Breast epithelium (tissue), 3 donors: Measurements from ENCODE around the gene EDEM1.

Source experiments
- POLR2A ChIP-seq: fragments of 450-650 bp; IDR thresholded peaks from one replicate; pipeline ENCODE4 v1.6.1; 2016; ENCODE audit warnings: antibody characterized with exemption, mild to moderate bottlenecking, moderate library complexity
- TF ChIP-seq, protein P1 (sequence below), 3 donors: fragments of 450-650 bp; IDR thresholded peaks; one replicate each; pipeline ENCODE4 v1.5.1; 2016 to 2017; ENCODE audit warnings: antibody characterized with exemption in 3 of 3, mild to moderate bottlenecking in 3 of 3, moderate library complexity in 3 of 3

DNA sequence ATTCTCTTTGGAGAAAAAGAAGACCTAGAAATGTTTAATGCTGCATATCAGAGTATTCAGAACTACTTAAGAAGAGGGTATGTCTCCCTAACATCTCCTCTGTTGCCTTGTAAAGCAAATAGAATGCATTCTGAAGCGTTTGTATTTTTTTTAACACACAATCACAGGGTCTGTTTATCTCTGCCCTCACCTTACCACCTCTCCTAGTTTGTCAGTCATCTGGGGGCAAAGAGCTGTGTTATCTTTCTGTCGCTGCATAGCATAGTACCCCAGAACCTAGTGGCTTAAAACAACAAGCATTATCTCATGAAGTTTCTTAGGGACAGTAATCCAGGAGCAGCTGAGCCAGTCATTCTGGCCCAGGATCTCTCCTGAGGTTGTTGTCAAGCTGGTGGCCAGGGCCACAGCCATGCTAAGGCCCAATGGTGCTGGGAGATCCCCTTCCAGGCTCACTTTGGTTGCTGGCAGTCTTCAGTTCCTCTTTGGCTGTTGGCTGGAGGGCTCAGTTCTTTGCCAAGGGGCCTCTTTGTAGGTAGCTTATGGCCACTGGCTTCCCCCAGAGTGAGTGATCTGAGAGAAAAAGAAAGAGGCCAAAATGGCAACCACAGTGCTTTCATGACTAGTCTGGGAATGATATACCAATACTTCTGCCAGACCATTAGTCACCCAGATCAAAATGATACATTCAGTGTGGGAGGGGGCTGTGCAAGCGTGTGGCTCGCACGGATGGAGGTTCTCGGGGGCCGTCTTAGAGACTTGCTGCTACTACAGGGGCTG lies 17.8 kb downstream of the EDEM1 start:
- TF ChIP-seq POLR2A = no peak
- TF ChIP-seq, protein P1, sequence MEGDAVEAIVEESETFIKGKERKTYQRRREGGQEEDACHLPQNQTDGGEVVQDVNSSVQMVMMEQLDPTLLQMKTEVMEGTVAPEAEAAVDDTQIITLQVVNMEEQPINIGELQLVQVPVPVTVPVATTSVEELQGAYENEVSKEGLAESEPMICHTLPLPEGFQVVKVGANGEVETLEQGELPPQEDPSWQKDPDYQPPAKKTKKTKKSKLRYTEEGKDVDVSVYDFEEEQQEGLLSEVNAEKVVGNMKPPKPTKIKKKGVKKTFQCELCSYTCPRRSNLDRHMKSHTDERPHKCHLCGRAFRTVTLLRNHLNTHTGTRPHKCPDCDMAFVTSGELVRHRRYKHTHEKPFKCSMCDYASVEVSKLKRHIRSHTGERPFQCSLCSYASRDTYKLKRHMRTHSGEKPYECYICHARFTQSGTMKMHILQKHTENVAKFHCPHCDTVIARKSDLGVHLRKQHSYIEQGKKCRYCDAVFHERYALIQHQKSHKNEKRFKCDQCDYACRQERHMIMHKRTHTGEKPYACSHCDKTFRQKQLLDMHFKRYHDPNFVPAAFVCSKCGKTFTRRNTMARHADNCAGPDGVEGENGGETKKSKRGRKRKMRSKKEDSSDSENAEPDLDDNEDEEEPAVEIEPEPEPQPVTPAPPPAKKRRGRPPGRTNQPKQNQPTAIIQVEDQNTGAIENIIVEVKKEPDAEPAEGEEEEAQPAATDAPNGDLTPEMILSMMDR (IDR thresholded peaks at IDR 0.05) = no peak
